GM19467 (cell line): Measurements from ENCODE around the gene ESR2.
"Not testable (repeated sequence)": the region's sequence is repeated elsewhere in the genome, so short reads cannot be mapped to it uniquely, and the experiment has no call there.

Source experiments
- ATAC-seq: cut with Tn5 transposase; IDR thresholded peaks from one replicate; pipeline ENCODE4 v1.9.1; 2021; ENCODE audit warnings: mild to moderate bottlenecking, moderate library complexity; ENCODE audit not compliant: unreplicated experiment

Gene ESR2

GRCh38 chr14:64201296-64201695 lies 92.9 kb downstream of the ESR2 start:
- ATAC-seq: no peak

DNA sequence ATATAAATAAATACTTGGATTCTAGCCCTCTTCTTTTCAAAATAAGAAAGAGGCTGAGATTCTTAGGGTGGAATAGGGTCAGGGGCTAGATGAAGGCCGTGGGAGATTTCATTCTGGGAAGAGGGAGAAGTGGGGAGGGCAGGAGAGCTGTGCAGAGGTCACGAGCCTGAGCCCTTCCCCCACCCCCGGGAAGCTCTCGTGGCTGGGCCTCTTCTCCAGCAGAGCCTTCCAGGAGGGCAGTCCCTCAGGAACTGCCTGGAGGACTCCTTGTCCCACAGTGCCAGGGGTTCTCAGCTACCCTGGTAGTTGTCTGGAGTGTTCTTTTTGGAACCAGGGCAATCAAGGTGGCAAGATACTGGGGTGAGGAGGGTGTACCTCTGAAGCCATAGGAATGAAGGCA lies 94.0 kb downstream of the ESR2 start:
- no peak for ATAC-seq

DNA sequence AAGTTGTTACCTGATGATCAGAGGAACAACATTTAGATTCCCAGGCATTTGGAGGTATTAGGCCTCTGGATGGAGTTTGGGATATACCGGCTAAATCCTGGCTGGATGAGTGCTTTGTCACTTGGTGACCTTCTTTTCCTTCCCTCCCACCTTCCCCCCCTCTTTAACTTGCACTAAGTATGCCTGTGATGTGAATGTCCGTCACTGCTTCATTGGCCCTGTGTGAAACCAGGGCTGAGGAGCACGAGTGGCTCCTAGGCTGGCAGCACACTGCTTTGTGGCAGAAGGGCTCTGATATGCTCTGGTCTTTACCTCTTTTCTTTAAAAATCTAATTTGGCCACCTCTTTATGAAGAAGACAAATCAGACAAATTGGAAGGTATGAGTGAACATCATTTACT lies 95.7 kb downstream of the ESR2 start:
- no peak for ATAC-seq

DNA sequence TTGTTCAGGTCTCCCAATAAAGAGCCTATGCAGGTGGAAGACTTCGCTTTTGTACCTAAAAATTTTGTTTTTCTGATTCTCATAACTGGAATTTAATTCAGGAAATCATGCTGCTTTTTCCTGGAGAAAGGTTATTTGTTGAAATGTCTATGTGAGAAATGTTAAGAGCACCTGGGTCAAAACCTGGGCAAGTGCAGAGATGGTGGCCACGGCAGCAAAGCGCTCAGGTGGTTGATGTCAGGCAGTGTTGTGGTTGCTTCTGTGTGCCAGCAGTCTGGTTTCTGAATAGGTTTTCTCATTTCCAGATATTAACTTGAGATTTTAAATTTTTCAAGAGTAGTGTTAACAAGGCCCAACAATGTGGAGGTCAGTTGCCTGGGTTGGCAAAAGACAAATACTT lies 96.2 kb downstream of the ESR2 start:
- no peak for ATAC-seq

GRCh38 chr14:64196814-64197411 lies 97.3 kb downstream of the ESR2 start:
- ATAC-seq: no peak

- ATAC-seq: no peak
Measured at GRCh38 chr14:64196056-64196455, 98.1 kb downstream of the ESR2 start.

GRCh38 chr14:64195199-64195598 lies 99.0 kb downstream of the ESR2 start:
- no peak for ATAC-seq

DNA sequence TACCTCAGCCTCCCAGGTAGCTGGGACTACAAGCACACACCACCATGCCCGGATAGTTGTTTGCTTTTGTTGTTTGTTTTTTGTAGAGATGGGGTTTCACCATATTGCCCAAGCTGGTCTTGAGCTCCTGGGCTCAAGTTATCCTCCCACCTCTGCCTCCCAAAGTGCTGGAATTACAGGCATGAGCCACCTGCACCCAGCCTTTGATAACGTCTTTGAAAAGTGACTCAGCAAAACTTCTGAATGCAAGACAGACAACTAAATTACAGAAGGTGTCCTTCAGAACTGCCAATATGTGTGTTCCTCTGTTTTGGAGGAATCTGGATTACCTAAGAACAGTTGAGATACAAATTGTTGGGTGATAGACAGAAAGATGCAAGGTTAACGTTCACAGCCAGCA lies 99.8 kb downstream of the ESR2 start:
- ATAC-seq: no peak

- ATAC-seq: no peak
Measured at GRCh38 chr14:64193821-64194220, 100.3 kb downstream of the ESR2 start.

DNA sequence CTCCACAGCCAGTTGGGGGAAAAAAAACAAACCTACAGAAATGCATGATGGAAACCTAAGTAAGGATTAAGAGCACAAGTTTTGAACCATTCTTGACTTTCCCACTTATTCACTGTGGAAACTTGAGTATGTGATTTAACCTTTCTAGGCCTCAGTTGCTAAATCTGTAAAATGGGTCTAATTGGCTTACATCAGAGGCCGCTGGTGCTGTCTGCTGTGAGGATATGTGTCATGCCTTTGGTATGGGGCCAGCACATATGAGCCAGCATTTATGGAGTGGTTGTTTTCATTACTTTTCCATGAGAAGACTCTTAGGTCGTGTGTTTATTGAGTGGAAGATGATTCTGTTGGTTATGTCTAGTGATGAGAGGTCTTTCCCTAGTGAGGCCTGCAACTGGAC lies 102.4 kb downstream of the ESR2 start:
- ATAC-seq: no peak

DNA sequence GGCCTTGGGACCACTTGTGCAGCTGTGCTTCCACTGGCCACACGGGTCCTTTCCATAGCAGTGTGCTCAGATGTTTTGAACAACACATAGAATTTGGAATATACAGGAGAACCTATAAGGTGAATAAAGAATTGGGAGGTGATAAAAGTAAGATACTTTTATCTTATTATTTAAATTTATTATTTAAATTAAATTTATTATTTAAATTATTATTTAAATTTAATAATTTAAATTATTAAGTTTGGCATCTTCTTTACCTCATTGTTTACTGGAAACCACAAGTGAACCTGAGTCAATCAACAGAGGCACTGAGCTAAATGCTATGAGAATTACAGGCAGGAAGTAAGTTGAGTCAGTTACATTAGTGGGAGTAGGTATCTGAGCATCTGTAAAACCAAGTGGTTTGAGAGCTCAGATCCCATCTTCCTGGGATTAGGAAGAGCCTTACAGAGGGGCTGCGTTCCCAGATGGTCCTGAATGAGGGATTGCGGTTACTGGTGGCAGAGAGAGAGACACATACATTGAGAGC lies 103.1 kb downstream of the ESR2 start:
- no peak for ATAC-seq

DNA sequence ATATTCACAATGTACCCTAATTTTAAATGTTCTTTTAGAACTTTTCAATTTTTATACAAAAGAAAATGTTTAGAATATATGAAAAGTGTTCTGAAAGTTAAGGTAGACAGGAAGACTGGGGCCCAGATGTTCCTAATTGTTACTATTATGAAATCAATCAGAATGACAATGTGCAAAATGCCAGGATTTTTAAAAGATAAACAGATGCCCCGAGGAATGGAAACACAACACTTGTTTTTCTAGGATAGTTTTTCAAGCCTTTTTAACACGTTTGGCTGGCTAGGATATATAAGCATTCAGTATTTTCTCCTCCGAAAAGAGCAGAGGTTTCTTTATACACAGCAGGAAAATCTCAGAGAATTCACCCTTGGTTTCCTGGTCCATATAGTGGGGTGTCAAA lies 106.8 kb downstream of the ESR2 start:
- ATAC-seq: no peak

DNA sequence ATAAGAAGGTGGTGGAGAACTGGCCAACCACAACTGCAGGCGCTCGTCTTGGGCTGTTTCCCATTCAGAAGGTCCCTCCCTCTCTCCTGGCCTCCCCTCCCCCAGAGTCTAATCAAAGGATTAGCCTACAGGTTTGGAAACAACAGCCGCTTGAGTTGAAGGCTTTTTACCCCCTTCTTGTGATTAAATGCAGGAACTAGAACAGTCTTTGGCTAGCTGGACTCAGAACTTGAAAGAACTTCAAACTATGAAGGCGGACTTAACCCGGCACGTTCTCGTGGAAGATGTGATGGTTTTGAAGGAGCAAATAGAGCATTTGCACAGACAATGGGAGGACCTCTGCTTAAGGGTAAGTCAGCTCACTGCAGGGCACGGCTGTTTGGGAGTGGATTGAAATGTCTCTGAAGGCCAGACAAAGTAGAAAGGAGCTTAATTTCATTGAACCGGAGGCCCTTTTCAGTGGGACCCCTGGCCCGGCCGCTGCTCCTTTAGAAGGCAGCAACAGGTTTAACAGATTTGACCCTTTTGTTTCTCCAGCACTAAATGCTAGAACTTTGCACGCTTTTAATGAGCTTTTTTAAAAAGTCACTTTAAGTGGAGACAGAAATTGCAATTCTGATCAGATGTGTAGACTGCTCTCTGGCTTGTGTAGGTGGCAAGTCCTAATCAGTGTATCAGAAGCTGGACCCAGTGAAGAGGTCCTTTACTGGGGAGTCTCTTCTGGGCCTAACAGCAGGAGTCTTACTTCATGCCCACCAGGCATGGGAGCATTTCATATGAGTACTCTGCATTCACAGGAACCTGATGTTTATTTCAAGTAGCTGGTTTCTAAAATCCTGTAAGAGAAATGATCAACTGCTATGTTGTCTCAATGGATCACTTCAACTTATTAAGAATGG lies 107.7 kb downstream of the ESR2 start:
- ATAC-seq: no peak

DNA sequence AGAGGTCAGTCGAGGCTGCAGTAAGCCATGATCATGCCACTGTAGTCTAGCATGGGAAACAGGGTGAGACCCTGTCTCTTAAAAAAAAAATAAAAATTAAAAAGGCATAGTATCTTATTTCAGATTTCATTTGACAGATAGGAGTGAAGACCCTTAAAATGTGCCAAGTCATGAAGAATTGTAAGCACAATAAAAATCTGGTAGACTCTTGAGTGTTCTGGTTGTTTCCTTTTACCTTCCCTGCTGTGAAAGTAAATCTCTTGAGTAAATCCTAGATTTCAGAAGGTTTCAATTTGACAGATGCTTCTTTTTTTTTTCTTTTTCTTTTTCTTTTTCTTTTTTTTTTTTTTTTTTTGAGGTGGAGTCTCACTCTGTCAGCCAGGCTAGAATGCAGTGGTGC lies 109.0 kb downstream of the ESR2 start:
- no peak for ATAC-seq

DNA sequence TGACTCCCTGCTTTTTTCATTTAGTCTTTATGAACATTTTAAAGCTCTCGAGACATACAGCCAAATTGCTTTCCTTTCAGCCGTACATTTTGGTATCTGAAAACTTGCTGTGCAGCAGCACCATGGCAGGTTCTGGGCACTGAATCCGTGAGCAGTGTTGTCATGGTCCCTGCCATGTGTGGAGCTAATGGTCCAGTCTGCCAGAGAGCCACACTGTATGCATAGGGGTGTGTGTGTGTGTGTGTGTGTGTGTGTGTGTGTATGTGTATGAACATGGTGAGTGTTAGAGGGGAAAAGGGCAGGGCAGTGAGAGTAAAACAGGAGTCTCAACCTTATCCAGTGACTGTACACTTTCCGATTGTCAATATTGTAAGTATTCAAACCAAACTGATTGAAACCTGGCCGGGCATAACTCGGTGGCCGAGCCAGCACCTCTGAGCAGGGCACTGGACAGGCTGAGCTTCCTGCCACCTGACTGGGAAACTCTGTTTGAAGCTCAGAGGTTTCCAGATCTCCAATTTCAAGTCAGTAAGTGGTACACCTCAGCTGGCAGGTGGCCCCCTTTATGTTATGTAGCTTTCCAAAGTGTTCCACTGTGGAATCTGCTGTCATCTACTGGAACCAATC lies 110.0 kb downstream of the ESR2 start:
- ATAC-seq: no peak

DNA sequence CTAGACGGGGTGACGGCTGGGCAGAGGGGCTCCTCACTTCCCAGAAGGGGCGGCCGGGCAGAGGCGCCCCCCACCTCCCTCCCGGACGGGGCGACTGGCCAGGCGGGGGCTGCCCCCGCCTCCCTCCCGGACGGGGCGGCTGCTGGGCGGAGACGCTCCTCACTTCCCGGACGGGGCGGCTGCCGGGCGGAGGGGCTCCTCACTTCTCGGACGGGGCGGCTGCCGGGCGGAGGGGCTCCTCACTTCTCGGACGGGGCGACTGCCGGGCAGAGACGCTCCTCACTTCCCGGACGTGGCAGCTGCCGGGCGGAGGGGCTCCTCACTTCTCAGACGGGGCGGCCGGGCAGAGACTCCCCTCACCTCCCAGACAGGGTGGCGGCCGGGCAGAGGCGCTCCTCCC lies 111.3 kb downstream of the ESR2 start:
- not testable (repeated sequence) for ATAC-seq

- no peak for ATAC-seq
Measured at GRCh38 chr14:64178814-64179213, 115.4 kb downstream of the ESR2 start.

DNA sequence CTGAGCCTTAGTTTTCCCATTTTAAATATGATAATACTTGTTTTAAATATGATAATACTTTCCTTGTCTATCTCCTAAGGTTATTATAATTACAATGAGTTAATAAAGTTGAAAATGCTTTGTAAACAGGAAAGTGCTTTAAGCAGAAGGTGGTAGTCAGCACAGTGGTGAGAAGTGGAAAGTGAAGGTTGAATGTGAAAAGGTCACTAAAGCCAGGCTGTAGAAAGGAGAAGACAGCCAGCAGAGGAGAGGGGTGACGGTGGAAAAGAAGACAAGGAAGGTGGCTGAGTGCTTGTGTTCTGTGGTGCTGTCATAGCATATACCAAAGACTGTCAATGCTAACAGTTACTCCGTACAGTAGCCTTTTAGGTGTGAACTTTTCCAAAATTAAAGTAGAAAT lies 117.8 kb downstream of the ESR2 start:
- ATAC-seq: no peak

DNA sequence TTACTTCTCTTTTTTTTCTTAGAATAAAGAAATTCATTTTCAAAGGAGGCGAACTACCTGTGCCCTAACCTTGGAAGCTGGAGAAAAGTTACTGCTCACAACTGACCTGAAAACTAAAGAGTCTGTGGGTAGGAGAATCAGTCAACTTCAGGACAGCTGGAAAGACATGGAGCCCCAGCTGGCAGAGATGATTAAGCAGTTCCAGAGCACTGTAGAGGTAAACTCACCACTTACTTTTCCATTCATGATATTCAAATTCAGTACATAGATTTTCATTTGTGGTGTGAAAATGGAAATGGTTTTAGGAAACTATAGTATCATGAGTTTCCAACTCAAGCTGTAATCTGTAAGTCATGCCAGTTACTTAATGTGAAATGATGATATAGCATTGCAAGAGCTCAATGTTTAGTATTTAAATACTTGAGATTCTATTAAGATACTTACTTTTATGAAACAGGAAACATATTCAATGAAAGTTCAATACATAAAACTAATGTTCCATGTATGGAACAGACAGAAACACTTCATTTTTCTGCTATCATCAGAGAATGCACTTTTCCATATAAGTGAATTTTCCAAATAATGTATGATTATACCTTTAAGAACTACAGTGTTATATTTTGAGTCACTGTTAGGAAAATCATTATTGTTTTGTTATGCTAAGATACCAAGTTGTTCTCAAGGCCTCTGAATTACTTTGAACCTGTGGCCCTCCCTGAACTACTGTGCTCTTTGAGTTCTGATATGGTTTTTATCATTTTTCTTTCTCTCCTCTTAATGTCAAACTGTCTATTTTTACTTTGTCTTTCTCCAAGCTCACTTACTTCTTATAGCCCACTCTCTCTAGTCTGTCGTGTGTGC lies 119.0 kb downstream of the ESR2 start:
- ATAC-seq: no peak

DNA sequence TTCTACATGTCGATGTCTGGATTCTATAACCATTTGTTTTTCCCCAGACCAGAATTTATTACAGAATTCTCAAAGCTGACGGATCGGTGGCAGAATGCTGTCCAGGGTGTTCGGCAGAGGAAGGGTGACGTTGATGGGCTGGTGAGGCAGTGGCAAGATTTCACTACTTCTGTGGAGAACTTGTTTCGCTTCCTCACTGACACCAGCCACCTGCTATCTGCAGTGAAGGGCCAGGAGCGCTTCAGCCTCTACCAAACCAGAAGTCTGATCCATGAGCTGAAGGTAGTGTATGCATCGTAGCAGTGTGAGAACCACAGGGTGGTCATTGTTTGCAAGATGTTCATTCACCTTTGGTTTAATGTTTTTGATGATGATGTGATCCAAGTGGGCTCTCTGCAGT lies 124.0 kb downstream of the ESR2 start:
- no peak for ATAC-seq

- ATAC-seq: no peak
Measured at GRCh38 chr14:64159588-64159987, 134.6 kb downstream of the ESR2 start.
